ENCODE results near the gene CCL8.

DNA sequence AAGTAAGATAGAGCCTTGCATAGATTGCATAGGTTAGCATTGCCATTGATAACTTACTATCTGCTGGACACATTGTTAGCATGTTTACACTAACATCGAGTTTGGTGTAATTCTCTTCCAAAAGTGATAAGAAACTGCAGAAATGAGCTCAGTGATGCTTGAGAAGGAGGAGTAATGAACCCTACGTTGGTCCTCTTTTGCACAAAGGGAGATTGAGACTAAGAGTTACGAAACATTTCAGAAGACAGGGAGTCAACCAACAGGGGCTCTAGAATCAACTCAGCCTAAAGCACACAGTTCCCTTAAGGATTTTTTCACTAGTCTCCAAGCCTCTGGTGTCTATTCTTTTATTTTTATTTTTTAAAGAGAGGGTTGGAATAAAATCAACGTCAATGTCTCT lies 42.4 kb upstream of the CCL8 start:
- TF ChIP-seq, protein P1, sequence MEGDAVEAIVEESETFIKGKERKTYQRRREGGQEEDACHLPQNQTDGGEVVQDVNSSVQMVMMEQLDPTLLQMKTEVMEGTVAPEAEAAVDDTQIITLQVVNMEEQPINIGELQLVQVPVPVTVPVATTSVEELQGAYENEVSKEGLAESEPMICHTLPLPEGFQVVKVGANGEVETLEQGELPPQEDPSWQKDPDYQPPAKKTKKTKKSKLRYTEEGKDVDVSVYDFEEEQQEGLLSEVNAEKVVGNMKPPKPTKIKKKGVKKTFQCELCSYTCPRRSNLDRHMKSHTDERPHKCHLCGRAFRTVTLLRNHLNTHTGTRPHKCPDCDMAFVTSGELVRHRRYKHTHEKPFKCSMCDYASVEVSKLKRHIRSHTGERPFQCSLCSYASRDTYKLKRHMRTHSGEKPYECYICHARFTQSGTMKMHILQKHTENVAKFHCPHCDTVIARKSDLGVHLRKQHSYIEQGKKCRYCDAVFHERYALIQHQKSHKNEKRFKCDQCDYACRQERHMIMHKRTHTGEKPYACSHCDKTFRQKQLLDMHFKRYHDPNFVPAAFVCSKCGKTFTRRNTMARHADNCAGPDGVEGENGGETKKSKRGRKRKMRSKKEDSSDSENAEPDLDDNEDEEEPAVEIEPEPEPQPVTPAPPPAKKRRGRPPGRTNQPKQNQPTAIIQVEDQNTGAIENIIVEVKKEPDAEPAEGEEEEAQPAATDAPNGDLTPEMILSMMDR (conservative IDR thresholded peaks at IDR 0.05; ENCODE audit: low read depth, low read length), result no peak
- no peak for TF ChIP-seq EZH2 (IDR thresholded peaks at IDR 0.05; ENCODE audit: borderline replicate concordance, low read depth, low read length, poor library complexity, severe bottlenecking)
